Measurements from ENCODE around the gene ANKLE2. TPM values are rescaled to one million over a fixed set of nuclear protein-coding genes. Genes with fewer than 3 reads are reported as not detected.

ANKLE2 gene
- total and polyA plus RNA-seq, 4 donors, result 8.4 to 24.1 (median 15.4) TPM

GRCh38 chr12:132748319-132748718 is 13.3 kb downstream of the ANKLE2 start:
- no peak overlapping the region for H3K27ac ChIP-seq (ENCODE audit: low read depth in 1 of 2, low read length in 2 of 2)
- peaks cover 25 to 79% (median 52%) of the 10 kb centered on the region in 4 donors for H3K36me3 ChIP-seq (ENCODE audit: control insufficient read depth in 4 of 4, insufficient read depth in 3 of 4, low read depth in 1 of 4, low read length in 3 of 4)
- H3K4me3 ChIP-seq (ENCODE audit: low read depth in 1 of 3, low read length in 3 of 3), result no peak overlapping the region
- H3K4me1 ChIP-seq (ENCODE audit: control insufficient read depth in 4 of 4, insufficient read depth in 4 of 4, low read length in 3 of 4), result no peaks in the 10 kb centered on the region
- no peaks in the 10 kb centered on the region for H3K9me3 ChIP-seq (ENCODE audit: control insufficient read depth in 4 of 4, low read length in 3 of 4)
- TF ChIP-seq ZBTB33 (IDR thresholded peaks at IDR 0.05), result no peak
- no peak for TF ChIP-seq JUND (IDR thresholded peaks at IDR 0.05)
- no peak for TF ChIP-seq EGR1 (IDR thresholded peaks at IDR 0.05; ENCODE audit: low read depth in 2 of 2)
- no peak for TF ChIP-seq TAF1 (conservative IDR thresholded peaks at IDR 0.05)
- no peak for TF ChIP-seq MAX (IDR thresholded peaks at IDR 0.05)
- no peak for TF ChIP-seq HNF4G (IDR thresholded peaks at IDR 0.05)
- DNase-seq (ENCODE audit: low spot score), result no peak
- no peak overlapping the region for H3K9ac ChIP-seq (ENCODE audit: low read depth in 1 of 2, low read length in 2 of 2)
- WGBS, result 87% methylated on average over 10 of the region's 10 CpGs
- H3K27me3 ChIP-seq (ENCODE audit: control insufficient read depth in 4 of 4, insufficient read depth in 4 of 4, low read length in 3 of 4), result no peaks in the 10 kb centered on the region

- peaks cover 25 to 78% (median 50%) of the 10 kb centered on the region in 4 donors for H3K36me3 ChIP-seq (ENCODE audit: control insufficient read depth in 4 of 4, insufficient read depth in 3 of 4, low read depth in 1 of 4, low read length in 3 of 4)
- WGBS, result 97% methylated on average over 22 of the region's 22 CpGs
- TF ChIP-seq CTCF (IDR thresholded peaks at IDR 0.05; ENCODE audit: low read depth, low read length, missing input control) (no peak), EGR1 (IDR thresholded peaks at IDR 0.05; ENCODE audit: low read depth in 2 of 2) (no peak), GABPA (IDR thresholded peaks at IDR 0.05 in 1 of 2, conservative IDR thresholded peaks at IDR 0.05 in 1 of 2) (no peak), YY1 (IDR thresholded peaks at IDR 0.05) (no peak), MAX (IDR thresholded peaks at IDR 0.05) (no peak), SP1 (IDR thresholded peaks at IDR 0.05) (no peak), FOXA1 (IDR thresholded peaks at IDR 0.05) (no peak), NR2F2 (IDR thresholded peaks at IDR 0.05) (no peak), TAF1 (conservative IDR thresholded peaks at IDR 0.05) (no peak), RXRA (IDR thresholded peaks at IDR 0.05) (no peak), FOXA2 (IDR thresholded peaks at IDR 0.05) (no peak), ZBTB33 (IDR thresholded peaks at IDR 0.05) (no peak), RAD21 (IDR thresholded peaks at IDR 0.05) (no peak), HNF4G (IDR thresholded peaks at IDR 0.05) (no peak)
- TF ChIP-seq, protein P1, sequence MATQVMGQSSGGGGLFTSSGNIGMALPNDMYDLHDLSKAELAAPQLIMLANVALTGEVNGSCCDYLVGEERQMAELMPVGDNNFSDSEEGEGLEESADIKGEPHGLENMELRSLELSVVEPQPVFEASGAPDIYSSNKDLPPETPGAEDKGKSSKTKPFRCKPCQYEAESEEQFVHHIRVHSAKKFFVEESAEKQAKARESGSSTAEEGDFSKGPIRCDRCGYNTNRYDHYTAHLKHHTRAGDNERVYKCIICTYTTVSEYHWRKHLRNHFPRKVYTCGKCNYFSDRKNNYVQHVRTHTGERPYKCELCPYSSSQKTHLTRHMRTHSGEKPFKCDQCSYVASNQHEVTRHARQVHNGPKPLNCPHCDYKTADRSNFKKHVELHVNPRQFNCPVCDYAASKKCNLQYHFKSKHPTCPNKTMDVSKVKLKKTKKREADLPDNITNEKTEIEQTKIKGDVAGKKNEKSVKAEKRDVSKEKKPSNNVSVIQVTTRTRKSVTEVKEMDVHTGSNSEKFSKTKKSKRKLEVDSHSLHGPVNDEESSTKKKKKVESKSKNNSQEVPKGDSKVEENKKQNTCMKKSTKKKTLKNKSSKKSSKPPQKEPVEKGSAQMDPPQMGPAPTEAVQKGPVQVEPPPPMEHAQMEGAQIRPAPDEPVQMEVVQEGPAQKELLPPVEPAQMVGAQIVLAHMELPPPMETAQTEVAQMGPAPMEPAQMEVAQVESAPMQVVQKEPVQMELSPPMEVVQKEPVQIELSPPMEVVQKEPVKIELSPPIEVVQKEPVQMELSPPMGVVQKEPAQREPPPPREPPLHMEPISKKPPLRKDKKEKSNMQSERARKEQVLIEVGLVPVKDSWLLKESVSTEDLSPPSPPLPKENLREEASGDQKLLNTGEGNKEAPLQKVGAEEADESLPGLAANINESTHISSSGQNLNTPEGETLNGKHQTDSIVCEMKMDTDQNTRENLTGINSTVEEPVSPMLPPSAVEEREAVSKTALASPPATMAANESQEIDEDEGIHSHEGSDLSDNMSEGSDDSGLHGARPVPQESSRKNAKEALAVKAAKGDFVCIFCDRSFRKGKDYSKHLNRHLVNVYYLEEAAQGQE (IDR thresholded peaks at IDR 0.05), result no peak
These were observed 13.7 kb downstream of the ANKLE2 start for GRCh38 chr12:132747896-132748295.

More at GRCh38 chr12:132747896-132748295, 13.7 kb downstream of the ANKLE2 start:
- Histone ChIP-seq H3K4me3 (ENCODE audit: low read depth in 1 of 3, low read length in 3 of 3) (no peak overlapping the region), H3K4me1 (ENCODE audit: control insufficient read depth in 4 of 4, insufficient read depth in 4 of 4, low read length in 3 of 4) (no peaks in the 10 kb centered on the region), H3K9ac (ENCODE audit: low read depth in 1 of 2, low read length in 2 of 2) (no peak overlapping the region), H3K27me3 (ENCODE audit: control insufficient read depth in 4 of 4, insufficient read depth in 4 of 4, low read length in 3 of 4) (no peaks in the 10 kb centered on the region), H3K27ac (ENCODE audit: low read depth in 1 of 2, low read length in 2 of 2) (no peak overlapping the region), H3K9me3 (ENCODE audit: control insufficient read depth in 4 of 4, low read length in 3 of 4) (no peaks in the 10 kb centered on the region)
- DNase-seq (ENCODE audit: low spot score), result no peak
